IMR-90 (cell line): ENCODE results near the gene CSNK2A2. TPM values are rescaled to one million over a fixed set of nuclear protein-coding genes. Genes with fewer than 3 reads are reported as not detected.
A peak's percentile ranks its signal among the peaks of the same experiment; 100 is the strongest.

Source experiments
- ATAC-seq: fragments of 200-7000 bp; cut with Tn5 transposase; 2 replicates; pipeline ENCODE4 v1.9.1; 2020; ENCODE audit warnings: low read depth, mild to moderate bottlenecking, moderate library complexity
- BruUV-seq: library from RNA; stranded (reverse); fragments of 400-500 nt; replicated peaks from 2 replicates; lab custom pipeline; 2021; lab: Mats Ljungman, UMichigan
- CTCF ChIA-PET: fragments of 300-600 bp; formaldehyde crosslinking; extraction: SDS; loops from one replicate; lab custom pipeline; 2021; ENCODE audit warnings: antibody characterized with exemption; lab: Yijun Ruan, JAX
- POLR2A ChIA-PET: fragments of 300-600 bp; sonication (Branson Sonifier 250); formaldehyde crosslinking; loops from one replicate; lab custom pipeline; 2022; ENCODE audit warnings: antibody characterized with exemption; ENCODE audit not compliant: unreplicated experiment; lab: Charles Lee
- DNase-seq: peaks from one replicate; pipeline ENCODE4 v3.0.0; 2013
- H2AFZ ChIP-seq: replicated peaks from 2 replicates; pipeline ENCODE3; 2013; ENCODE audit warnings: low read length, mild to moderate bottlenecking; ENCODE audit not compliant: poor library complexity
- H2AK5ac ChIP-seq: 2 replicates; pipeline ENCODE4 v1.6.1; 2013; ENCODE audit warnings: low read depth, low read length, inconsistent platforms
- H2AK9ac ChIP-seq: replicated peaks from 2 replicates; pipeline ENCODE3; 2013; ENCODE audit warnings: mild to moderate bottlenecking, low read depth, low read length, moderate library complexity; ENCODE audit not compliant: poor library complexity
- H2BK120ac ChIP-seq: 2 replicates; pipeline ENCODE4 v1.6.1; 2013; ENCODE audit warnings: low read depth, low read length, inconsistent platforms
- H2BK15ac ChIP-seq: 3 replicates; pipeline ENCODE4 v1.6.1; 2013; ENCODE audit warnings: low read depth, low read length, inconsistent platforms
- H2BK20ac ChIP-seq: 2 replicates; pipeline ENCODE4 v1.6.1; 2013; ENCODE audit warnings: low read depth, mild to moderate bottlenecking, inconsistent platforms, low read length, moderate library complexity
- H2BK5ac ChIP-seq: 2 replicates; pipeline ENCODE4 v1.6.1; 2013; ENCODE audit warnings: mild to moderate bottlenecking, low read depth, low read length, inconsistent platforms; ENCODE audit not compliant: poor library complexity, severe bottlenecking
- H3K14ac ChIP-seq: replicated peaks from 2 replicates; pipeline ENCODE4 v1.6.1; 2013; ENCODE audit warnings: low read depth, low read length, inconsistent platforms
- H3K18ac ChIP-seq: 2 replicates; pipeline ENCODE4 v1.6.1; 2013; ENCODE audit warnings: low read depth, low read length, control low read depth
- H3K23ac ChIP-seq: 2 replicates; pipeline ENCODE4 v1.6.1; 2013; ENCODE audit warnings: low read depth, low read length, inconsistent platforms
- H3K27ac ChIP-seq: 2 replicates; pipeline ENCODE4 v1.5.1; 2013; ENCODE audit warnings: mild to moderate bottlenecking, control low read depth, low read length; ENCODE audit not compliant: insufficient read depth
- H3K27me3 ChIP-seq: 2 replicates; pipeline ENCODE4 v1.6.1; 2013; ENCODE audit warnings: low read length; ENCODE audit not compliant: control insufficient read depth, insufficient read depth
- H3K36me3 ChIP-seq: 2 replicates; pipeline ENCODE4 v1.6.1; 2013; ENCODE audit warnings: low read length, mixed read lengths; ENCODE audit not compliant: control insufficient read depth, insufficient read depth
- H3K4ac ChIP-seq: 2 replicates; pipeline ENCODE4 v1.6.1; 2013; ENCODE audit warnings: low read depth, low read length, inconsistent platforms
- H3K4me1 ChIP-seq: 2 replicates; pipeline ENCODE4 v1.6.1; 2013; ENCODE audit warnings: low read length, mixed read lengths; ENCODE audit not compliant: control insufficient read depth, insufficient read depth
- H3K4me2 ChIP-seq: 2 replicates; pipeline ENCODE4 v1.6.1; 2013; ENCODE audit warnings: low read depth, mild to moderate bottlenecking, control low read depth, low read length, moderate library complexity
- H3K4me3 ChIP-seq: 2 replicates; pipeline ENCODE4 v1.5.1; 2013; ENCODE audit warnings: low read depth, mild to moderate bottlenecking, control low read depth, low read length, moderate library complexity; ENCODE audit not compliant: insufficient read depth
- H3K56ac ChIP-seq: 2 replicates; pipeline ENCODE4 v1.6.1; 2013; ENCODE audit warnings: low read length, inconsistent platforms; ENCODE audit not compliant: insufficient read depth; ENCODE audit errors: extremely low read depth
- H3K79me1 ChIP-seq, 2 experiments: 2 replicates each; pipeline ENCODE4 v1.6.1; 2013; ENCODE audit warnings: low read length in 2 of 2, inconsistent platforms in 1 of 2, low read depth in 1 of 2
- H3K9ac ChIP-seq: 2 replicates; pipeline ENCODE4 v1.6.1; 2013; ENCODE audit warnings: low read depth, low read length, control low read depth
- H3K9me1 ChIP-seq: 2 replicates; pipeline ENCODE4 v1.6.1; 2013; ENCODE audit warnings: low read length, inconsistent platforms; ENCODE audit not compliant: insufficient read depth
- H3K9me3 ChIP-seq: 2 replicates; pipeline ENCODE4 v1.6.1; 2013; ENCODE audit warnings: low read length; ENCODE audit not compliant: control insufficient read depth, insufficient read depth
- H4K20me1 ChIP-seq: 2 replicates; pipeline ENCODE4 v1.6.1; 2013; ENCODE audit warnings: low read length, inconsistent platforms; ENCODE audit not compliant: insufficient read depth
- H4K5ac ChIP-seq: 2 replicates; pipeline ENCODE4 v1.6.1; 2013; ENCODE audit warnings: mild to moderate bottlenecking, low read depth, low read length, control low read depth
- H4K8ac ChIP-seq, 2 experiments: 2 replicates each; pipeline ENCODE4 v1.6.1; 2013; ENCODE audit warnings: low read depth in 2 of 2, low read length in 2 of 2, control low read depth in 1 of 2, inconsistent platforms in 1 of 2
- H4K91ac ChIP-seq: 2 replicates; pipeline ENCODE4 v1.6.1; 2013; ENCODE audit warnings: low read depth, low read length, inconsistent platforms; ENCODE audit not compliant: insufficient read depth
- BHLHE40 ChIP-seq: fragments of 150-350 bp; IDR thresholded peaks from 2 replicates; pipeline ENCODE4 v1.6.1; 2016; ENCODE audit warnings: mild to moderate bottlenecking, low read depth, low read length
- CEBPB ChIP-seq: IDR thresholded peaks from 2 replicates; pipeline ENCODE4 v1.6.1; 2012; ENCODE audit warnings: low read depth, low read length, improper control_type of control experiment
- FOS ChIP-seq: fragments of 150-350 bp; IDR thresholded peaks from 2 replicates; pipeline ENCODE4 v1.6.1; 2016; ENCODE audit warnings: low read depth, low read length
- MAFK ChIP-seq: IDR thresholded peaks from 2 replicates; pipeline ENCODE4 v1.6.1; 2012; ENCODE audit warnings: low read depth, low read length, improper control_type of control experiment
- MAZ ChIP-seq: IDR thresholded peaks from 2 replicates; pipeline ENCODE4 v1.6.1; 2012; ENCODE audit warnings: low read depth, mild to moderate bottlenecking, low read length, improper control_type of control experiment, moderate library complexity, borderline replicate concordance
- MXI1 ChIP-seq: IDR thresholded peaks from 2 replicates; pipeline ENCODE4 v1.6.1; 2012; ENCODE audit warnings: low read depth, mild to moderate bottlenecking, low read length, moderate library complexity, borderline replicate concordance
- NFE2L2 ChIP-seq: fragments of 150-350 bp; IDR thresholded peaks from 2 replicates; pipeline ENCODE4 v1.6.1; 2016; ENCODE audit warnings: low read depth, mild to moderate bottlenecking, low read length
- POLR2A ChIP-seq: IDR thresholded peaks from 2 replicates; pipeline ENCODE4 v1.6.1; 2012; ENCODE audit warnings: mild to moderate bottlenecking, low read depth, low read length
- RAD21 ChIP-seq: IDR thresholded peaks from 2 replicates; pipeline ENCODE4 v1.6.1; 2012; ENCODE audit warnings: low read length, improper control_type of control experiment
- RCOR1 ChIP-seq: IDR thresholded peaks from 2 replicates; pipeline ENCODE4 v1.6.1; 2012; ENCODE audit warnings: mild to moderate bottlenecking, low read length, improper control_type of control experiment; ENCODE audit not compliant: insufficient replicate concordance
- RFX5 ChIP-seq: IDR thresholded peaks from 2 replicates; pipeline ENCODE4 v1.8.0; 2012; ENCODE audit warnings: low read depth, mild to moderate bottlenecking, low read length, moderate library complexity
- WGBS, 2 experiments: methylation state at CpG; one replicate each; pipeline versions ENCODE4 v1.1.5 to v1.1.7; 2013; ENCODE audit warnings: missing lambda C conversion rate in 2 of 2; ENCODE audit not compliant: insufficient read length in 1 of 2; ENCODE audit errors: extremely low coverage in 2 of 2; 5-methylcytosine and 5-hydroxymethylcytosine counted together
- dilution Hi-C: fragments of 300-500 bp; cut with HindIII; formaldehyde crosslinking; loops from one replicate; pipeline ENCODE4 v1.14.3; 2018; ENCODE audit warnings: low sequenced_read_pairs; ENCODE audit not compliant: unreplicated experiment
- in situ Hi-C: fragments of 300-500 bp; cut with MboI; formaldehyde crosslinking; loops from 3 replicates; pipeline ENCODE4 v1.14.3; 2019; ENCODE audit warnings: low sequenced_read_pairs, inconsistent platforms, mixed read lengths
- intact Hi-C: fragments of 100-400 bp; cut with micrococcal nuclease; formaldehyde crosslinking; loops from 2 replicates; pipeline ENCODE4 v1.10.0; 2022
- polyA plus RNA-seq, 3 experiments: library from polyadenylated mRNA; depleted of rRNA; stranded (reverse); fragments of >200 nt; gene quantifications; 2 replicates each; pipeline ENCODE4 v1.2.3, GENCODE V29; 2012; ENCODE audit warnings: low replicate concordance in 1 of 3
- total RNA-seq: library from RNA; depleted of rRNA; stranded (reverse); fragments of >200 nt; gene quantifications from 2 replicates; pipeline ENCODE4 v1.2.3, GENCODE V29; 2012
- TF ChIP-seq, protein P1 (sequence below): conservative IDR thresholded peaks from 2 replicates; pipeline ENCODE4 v1.5.1; 2012; ENCODE audit warnings: mild to moderate bottlenecking, low read depth, low read length, improper control_type of control experiment
- TF ChIP-seq, protein P2 (sequence below): fragments of 150-350 bp; IDR thresholded peaks from 2 replicates; pipeline ENCODE4 v1.6.1; 2017; ENCODE audit warnings: mild to moderate bottlenecking, antibody characterized with exemption, low read length, low read depth
- TF ChIP-seq, protein P3 (sequence below): fragments of 150-350 bp; IDR thresholded peaks from 2 replicates; pipeline ENCODE4 v1.6.1; 2016; ENCODE audit warnings: low read depth, mild to moderate bottlenecking, low read length, moderate library complexity, borderline replicate concordance

The CSNK2A2 gene
- total and polyA plus RNA-seq, 2 of the 4 experiments (the other 2 are of a cell fraction) = 15.6 to 27.5 TPM

DNA sequence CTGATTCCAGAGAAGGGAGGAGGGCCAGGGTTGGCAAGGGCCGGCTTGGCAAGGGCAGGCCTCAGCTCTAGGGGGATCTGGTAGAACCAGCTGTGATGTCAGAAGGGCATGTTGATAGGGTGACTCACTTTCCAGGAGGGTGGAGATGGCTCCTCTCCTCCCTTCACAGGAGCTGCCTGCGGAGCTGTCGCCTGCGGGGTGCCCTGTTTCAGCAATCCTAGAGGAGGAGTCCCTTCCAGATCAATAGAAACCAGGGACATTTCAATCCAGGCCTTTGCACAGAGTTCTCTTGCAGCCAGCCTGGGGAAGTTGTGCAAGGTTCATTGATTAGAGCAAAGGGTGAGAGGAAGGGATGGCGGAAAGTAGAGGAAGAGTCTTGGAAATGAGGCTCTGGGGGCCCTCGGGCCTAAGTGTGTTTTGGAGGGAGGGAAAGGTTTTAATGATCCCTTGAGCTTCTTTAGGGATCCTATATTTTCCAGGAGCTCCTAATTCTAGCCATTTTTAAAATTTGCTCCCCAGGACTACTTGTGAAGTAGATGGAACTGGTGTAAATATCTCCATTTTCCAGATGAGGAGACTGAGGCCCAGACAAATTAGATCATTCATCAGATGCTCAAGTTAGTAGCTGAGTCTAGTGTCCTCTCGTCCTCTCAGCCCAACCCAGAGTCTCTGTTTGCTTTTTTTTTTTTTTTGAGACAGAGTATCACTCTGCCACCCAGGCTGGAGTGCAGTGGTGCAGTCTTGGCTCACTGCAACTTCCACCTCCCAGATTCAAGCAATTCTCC is 24.8 kb upstream of the CSNK2A2 start:
- no peak overlapping the region for H2BK15ac ChIP-seq

More for the DNA sequence above, 24.8 kb upstream of the CSNK2A2 start:
- POLR2A ChIA-PET = no interaction called here
- Histone ChIP-seq H2AFZ (peak overlapping the region; percentile 58), H3K4ac (no peak overlapping the region), H3K4me3 (no peak overlapping the region), H3K9me1 (no peaks in the 10 kb centered on the region), H3K36me3 (no peaks in the 10 kb centered on the region), H3K27me3 (peaks cover 7% of the 10 kb centered on the region), H4K91ac (no peak overlapping the region), H3K9ac (no peak overlapping the region), H2AK9ac (peak overlapping the region; percentile 28), H2BK20ac (no peak overlapping the region), H4K8ac (no peak overlapping the region), H3K79me1 (no peaks in the 10 kb centered on the region), H3K18ac (no peak overlapping the region), H2AK5ac (no peak overlapping the region), H3K4me1 (no peaks in the 10 kb centered on the region), H3K14ac (no peak overlapping the region), H3K56ac (no peak overlapping the region), H3K23ac (no peak overlapping the region), H3K9me3 (no peaks in the 10 kb centered on the region), H3K4me2 (no peak overlapping the region), H4K20me1 (no peaks in the 10 kb centered on the region), H2BK5ac (no peak overlapping the region), H3K27ac (no peak overlapping the region), H4K5ac (no peak overlapping the region), H2BK120ac (no peak overlapping the region)
- intact Hi-C loops (loop anchor here (2.0 kb wide), 1 partner anchor 14 kb away; no protein-coding TSS in a partner anchor), in situ Hi-C loops (no loop called here), dilution Hi-C loops (no loop called here)
- ATAC-seq (peak; percentile 76), DNase-seq (peak; percentile 25)
- BruUV-seq = no TSS peak
- CTCF ChIA-PET = interaction anchor here (0.8 kb wide), 1 partner anchor 12 kb away, joined by 7 read pairs; no protein-coding TSS in a partner anchor
- TF ChIP-seq, protein P1, sequence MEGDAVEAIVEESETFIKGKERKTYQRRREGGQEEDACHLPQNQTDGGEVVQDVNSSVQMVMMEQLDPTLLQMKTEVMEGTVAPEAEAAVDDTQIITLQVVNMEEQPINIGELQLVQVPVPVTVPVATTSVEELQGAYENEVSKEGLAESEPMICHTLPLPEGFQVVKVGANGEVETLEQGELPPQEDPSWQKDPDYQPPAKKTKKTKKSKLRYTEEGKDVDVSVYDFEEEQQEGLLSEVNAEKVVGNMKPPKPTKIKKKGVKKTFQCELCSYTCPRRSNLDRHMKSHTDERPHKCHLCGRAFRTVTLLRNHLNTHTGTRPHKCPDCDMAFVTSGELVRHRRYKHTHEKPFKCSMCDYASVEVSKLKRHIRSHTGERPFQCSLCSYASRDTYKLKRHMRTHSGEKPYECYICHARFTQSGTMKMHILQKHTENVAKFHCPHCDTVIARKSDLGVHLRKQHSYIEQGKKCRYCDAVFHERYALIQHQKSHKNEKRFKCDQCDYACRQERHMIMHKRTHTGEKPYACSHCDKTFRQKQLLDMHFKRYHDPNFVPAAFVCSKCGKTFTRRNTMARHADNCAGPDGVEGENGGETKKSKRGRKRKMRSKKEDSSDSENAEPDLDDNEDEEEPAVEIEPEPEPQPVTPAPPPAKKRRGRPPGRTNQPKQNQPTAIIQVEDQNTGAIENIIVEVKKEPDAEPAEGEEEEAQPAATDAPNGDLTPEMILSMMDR = no peak
- no peak for TF ChIP-seq BHLHE40
- TF ChIP-seq CEBPB = no peak
- no peak for TF ChIP-seq POLR2A
- TF ChIP-seq RFX5 = no peak
- TF ChIP-seq, protein P2, sequence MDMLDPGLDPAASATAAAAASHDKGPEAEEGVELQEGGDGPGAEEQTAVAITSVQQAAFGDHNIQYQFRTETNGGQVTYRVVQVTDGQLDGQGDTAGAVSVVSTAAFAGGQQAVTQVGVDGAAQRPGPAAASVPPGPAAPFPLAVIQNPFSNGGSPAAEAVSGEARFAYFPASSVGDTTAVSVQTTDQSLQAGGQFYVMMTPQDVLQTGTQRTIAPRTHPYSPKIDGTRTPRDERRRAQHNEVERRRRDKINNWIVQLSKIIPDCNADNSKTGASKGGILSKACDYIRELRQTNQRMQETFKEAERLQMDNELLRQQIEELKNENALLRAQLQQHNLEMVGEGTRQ = no peak
- no peak for TF ChIP-seq MAFK
- TF ChIP-seq MXI1 = no peak
- no peak for TF ChIP-seq RAD21
- TF ChIP-seq NFE2L2 = no peak
- TF ChIP-seq, protein P3, sequence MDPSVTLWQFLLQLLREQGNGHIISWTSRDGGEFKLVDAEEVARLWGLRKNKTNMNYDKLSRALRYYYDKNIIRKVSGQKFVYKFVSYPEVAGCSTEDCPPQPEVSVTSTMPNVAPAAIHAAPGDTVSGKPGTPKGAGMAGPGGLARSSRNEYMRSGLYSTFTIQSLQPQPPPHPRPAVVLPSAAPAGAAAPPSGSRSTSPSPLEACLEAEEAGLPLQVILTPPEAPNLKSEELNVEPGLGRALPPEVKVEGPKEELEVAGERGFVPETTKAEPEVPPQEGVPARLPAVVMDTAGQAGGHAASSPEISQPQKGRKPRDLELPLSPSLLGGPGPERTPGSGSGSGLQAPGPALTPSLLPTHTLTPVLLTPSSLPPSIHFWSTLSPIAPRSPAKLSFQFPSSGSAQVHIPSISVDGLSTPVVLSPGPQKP = no peak
- no peak for TF ChIP-seq RCOR1
- no peak for TF ChIP-seq MAZ
- no peak for TF ChIP-seq FOS
- 0% methylated on average over 1 of the region's 7 CpGs; no CpG with 5 or more reads in 1 of the 2 experiments for WGBS, 2 experiments
